ENCODE data around the gene ARHGEF25.
"Not testable (repeated sequence)": the region's sequence is repeated elsewhere in the genome, so short reads cannot be mapped to it uniquely, and the experiment has no call there.

The ARHGEF25 gene

GRCh38 chr12:57609101-57609780 lies 2.0 kb upstream of the ARHGEF25 start:
- no peak for DNase-seq (ENCODE audit: low spot score)

GRCh38 chr12:57609781-57610553 lies 1.3 kb upstream of the ARHGEF25 start:
- DNase-seq (ENCODE audit: low spot score): no peak

DNA sequence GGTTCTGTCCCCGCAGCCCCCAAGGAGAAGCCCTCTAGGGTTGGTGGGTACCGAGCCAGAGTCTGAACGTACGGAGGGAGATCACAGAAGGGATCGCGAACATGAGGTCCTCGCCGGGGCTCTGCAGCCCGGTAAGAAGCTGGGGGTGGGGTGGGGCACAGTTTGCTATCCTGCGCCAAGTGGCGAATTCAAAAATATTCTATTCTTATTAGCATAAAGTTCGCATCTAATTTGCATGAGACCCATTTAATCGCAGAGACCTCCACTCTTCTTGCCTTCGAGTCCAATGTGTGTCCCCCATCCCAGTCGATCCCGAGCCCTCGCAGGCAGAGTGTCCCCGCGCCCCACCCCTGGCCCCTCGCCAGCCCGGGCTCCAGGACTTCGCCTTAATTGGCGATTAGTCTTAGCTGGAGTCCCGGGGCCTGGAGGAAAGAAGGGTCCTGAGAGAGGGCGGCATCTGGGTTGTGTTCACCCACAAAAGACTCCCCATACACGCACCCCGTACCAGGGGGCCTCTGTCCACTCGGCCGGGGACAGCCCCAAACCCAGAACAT lies 604 bp upstream of the ARHGEF25 start:
- DNase-seq (ENCODE audit: low spot score): peak; percentile 76

GRCh38 chr12:57611827-57612710 lies 834 bp downstream of the ARHGEF25 start:
- DNase-seq (ENCODE audit: low spot score): peak; percentile 78

DNA sequence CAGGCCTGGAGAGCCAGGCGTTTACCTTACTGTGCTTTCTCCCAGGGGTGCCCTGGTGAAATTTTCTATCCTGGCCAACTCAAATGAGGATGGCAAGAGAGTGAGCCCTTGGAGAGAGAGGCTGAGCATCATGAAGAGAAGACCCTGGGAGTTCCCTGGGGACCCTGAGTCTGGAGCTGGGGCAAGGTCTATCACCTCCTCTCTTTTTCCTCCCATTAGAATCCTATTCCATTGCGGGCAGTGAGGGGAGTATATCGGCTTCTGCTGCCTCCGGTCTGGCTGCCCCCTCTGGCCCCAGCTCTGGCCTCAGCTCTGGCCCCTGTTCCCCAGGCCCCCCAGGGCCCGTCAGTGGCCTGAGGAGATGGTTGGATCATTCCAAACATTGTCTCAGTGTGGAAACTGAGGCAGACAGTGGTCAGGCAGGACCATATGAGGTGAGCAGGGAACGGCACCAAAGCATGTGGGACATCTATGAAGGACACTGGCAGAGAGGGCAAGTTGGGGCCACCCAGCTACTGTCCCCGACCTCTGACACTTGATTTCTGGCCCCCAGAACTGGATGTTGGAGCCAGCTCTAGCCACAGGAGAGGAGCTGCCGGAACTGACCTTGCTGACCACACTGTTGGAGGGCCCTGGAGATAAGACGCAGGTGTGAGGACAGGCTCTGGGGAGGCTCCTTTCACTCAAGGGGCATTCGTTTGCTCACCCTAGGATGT lies 1.6 kb downstream of the ARHGEF25 start:
- peak; percentile 67 for DNase-seq (ENCODE audit: low spot score)

DNA sequence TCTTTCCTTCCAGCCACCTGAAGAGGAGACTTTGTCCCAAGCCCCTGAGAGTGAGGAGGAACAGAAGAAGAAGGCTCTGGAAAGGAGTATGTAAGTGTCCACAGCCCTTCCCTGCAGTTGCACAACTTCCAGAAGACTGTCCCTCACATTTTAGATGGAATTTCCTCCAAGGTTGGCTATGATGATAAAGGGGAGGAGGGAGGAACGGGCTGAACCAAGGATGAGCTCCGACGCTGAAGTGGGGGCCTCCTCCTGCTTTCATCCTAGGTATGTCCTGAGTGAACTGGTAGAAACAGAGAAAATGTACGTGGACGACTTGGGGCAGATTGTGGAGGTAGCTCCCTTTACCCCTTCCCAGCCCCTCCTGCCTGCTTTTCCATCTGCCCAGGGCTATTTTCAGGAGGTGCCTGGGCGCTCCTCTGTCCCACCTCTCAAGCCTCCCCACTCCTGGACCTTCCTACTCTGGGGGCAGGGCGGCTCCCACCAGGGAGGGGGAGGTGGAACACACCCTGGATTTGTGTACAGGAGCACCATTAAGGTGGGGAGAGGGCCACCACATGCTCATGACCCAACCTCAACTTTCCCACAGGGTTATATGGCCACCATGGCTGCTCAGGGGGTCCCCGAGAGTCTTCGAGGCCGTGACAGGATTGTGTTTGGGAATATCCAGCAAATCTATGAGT lies 2.3 kb downstream of the ARHGEF25 start:
- no peak for DNase-seq (ENCODE audit: low spot score)

GRCh38 chr12:57614178-57614947 lies 3.1 kb downstream of the ARHGEF25 start:
- DNase-seq (ENCODE audit: low spot score): no peak

- no peak for DNase-seq (ENCODE audit: low spot score)
These were observed 3.8 kb downstream of the ARHGEF25 start for GRCh38 chr12:57614948-57615500.

DNA sequence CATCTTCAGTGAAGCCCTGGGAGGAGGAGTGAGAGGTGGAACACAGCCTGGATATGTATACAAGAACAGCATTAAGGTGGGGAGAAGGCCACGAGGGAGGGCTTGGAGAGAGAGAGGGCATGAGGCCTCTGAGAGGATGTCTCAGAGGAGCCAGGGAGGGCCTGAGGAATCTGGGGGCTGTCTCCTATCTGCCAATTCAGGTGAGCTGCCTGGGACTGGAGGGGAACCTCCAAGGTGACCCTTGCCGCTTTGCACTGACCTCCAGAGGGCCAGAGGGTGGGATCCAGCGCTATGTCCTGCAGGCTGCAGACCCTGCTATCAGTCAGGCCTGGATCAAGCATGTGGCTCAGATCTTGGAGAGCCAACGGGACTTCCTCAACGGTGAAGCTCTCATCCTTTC lies 4.4 kb downstream of the ARHGEF25 start:
- DNase-seq (ENCODE audit: low spot score): no peak

DNA sequence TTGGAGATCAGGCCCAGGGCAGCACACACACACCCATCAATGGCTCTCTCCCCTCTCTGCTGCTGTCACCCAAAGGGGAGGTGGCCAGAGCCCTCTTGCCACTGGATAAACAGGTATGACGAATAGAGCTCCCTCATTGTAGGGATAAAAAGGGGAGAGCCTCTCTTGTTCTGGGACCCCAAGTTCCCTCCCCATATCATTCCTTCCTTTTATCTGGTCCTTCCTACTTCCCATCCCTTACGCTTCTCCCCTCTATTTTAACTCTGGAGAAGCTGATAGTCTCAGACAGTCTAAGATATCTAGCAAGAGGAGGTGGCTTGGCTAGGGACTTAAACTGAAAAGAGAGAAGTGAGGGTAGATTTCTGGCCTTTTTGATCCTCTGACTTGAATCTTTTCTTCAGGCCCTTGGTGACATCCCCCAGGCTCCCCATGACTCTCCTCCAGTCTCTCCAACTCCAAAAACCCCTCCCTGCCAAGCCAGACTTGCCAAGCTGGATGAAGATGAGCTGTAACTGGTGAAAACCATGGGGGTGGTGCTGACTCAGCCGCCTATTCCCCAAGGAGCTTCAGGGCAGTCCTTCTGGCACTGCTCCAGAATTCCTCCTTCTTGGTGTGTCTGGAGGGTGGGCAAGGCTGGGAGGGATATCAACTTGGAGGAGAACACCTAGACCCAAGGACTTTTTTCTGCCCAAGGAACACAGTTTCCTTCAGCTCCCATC lies 5.3 kb downstream of the ARHGEF25 start:
- DNase-seq (ENCODE audit: low spot score): no peak

GRCh38 chr12:57617942-57618341 lies 6.7 kb downstream of the ARHGEF25 start:
- DNase-seq (ENCODE audit: low spot score): no peak

GRCh38 chr12:57618431-57618830 lies 7.2 kb downstream of the ARHGEF25 start:
- not testable (repeated sequence) for DNase-seq (ENCODE audit: low spot score)

GRCh38 chr12:57618966-57619433 lies 7.8 kb downstream of the ARHGEF25 start:
- DNase-seq (ENCODE audit: low spot score): no peak

GRCh38 chr12:57619434-57620244 lies 8.4 kb downstream of the ARHGEF25 start:
- DNase-seq (ENCODE audit: low spot score): peak; percentile 50

- DNase-seq (ENCODE audit: low spot score): peak; percentile 43
These were observed 9.2 kb downstream of the ARHGEF25 start for GRCh38 chr12:57620245-57620935.

GRCh38 chr12:57620936-57621496 lies 9.8 kb downstream of the ARHGEF25 start:
- DNase-seq (ENCODE audit: low spot score): peak; percentile 48

All from D341Med (cell line).